Measurements from ENCODE around the gene ANP32A. TPM values are rescaled to one million over a fixed set of nuclear protein-coding genes. Genes with fewer than 3 reads are reported as not detected.

The ANP32A gene
- polyA plus RNA-seq, 1 donor (not counting 4 experiments of a cell fraction or from before 2014, with no cell fraction given): 93.6 TPM

DNA sequence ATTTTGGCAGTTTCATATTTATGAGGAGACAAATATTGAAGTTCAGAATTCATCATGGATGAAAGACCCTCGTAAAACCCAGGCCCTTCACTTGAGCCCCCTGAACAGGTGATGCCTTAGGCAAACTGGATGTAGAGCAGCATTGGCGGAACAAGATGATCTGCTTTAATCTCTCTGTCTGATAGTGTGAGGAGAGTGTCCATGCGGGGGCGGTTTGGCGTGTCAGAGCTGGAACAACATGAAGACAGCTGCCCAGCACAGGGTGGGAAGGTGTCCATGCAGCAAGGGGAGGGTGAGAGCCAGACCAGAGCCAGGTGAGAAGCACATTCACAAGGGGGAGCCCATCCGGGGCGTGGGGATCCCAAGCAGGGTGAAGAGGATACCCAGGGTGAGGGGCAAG lies 31.8 kb upstream of the ANP32A start:
- Histone ChIP-seq H3K4me1 (ENCODE audit: control insufficient read depth, extremely low read depth, insufficient read depth, low read length) (no peaks in the 10 kb centered on the region), H3K36me3 (ENCODE audit: control insufficient read depth in 2 of 2, extremely low read depth in 1 of 2, insufficient read depth in 2 of 2, low read length in 2 of 2) (no peaks in the 10 kb centered on the region), H2AFZ (ENCODE audit: control insufficient read depth, low read length) (no peak overlapping the region), H3K9me3 (ENCODE audit: control insufficient read depth, low read depth, low read length) (no peaks in the 10 kb centered on the region), H3K9ac (ENCODE audit: control insufficient read depth, extremely low read depth, insufficient read depth, low read length) (no peak overlapping the region), H3K27ac (ENCODE audit: control insufficient read depth, insufficient read depth, low read length) (no peak overlapping the region), H3K79me2 (ENCODE audit: control insufficient read depth, insufficient read depth, low read length) (no peaks in the 10 kb centered on the region), H3K4me2 (ENCODE audit: control insufficient read depth, extremely low read depth, insufficient read depth, low read depth, low read length) (no peak overlapping the region), H3K27me3 (ENCODE audit: control insufficient read depth, extremely low read depth, insufficient read depth, low read length) (peaks cover 21% of the 10 kb centered on the region), H3K9me1 (ENCODE audit: control insufficient read depth, extremely low read depth, insufficient read depth, low read length) (no peaks in the 10 kb centered on the region), H4K20me1 (ENCODE audit: control insufficient read depth, extremely low read depth, insufficient read depth, low read length) (no peaks in the 10 kb centered on the region), H3K4me3 (ENCODE audit: control insufficient read depth in 2 of 3, extremely low read depth in 1 of 3, insufficient read depth in 2 of 3, low read depth in 1 of 3, low read length in 3 of 3) (no peak overlapping the region)
- FAIRE-seq (no peak), DNase-seq (ENCODE audit: low read depth, low spot score) (no peak)
- dilution Hi-C loops (cut with MboI; ENCODE audit: extremely low pct_ligation_motif_present, low sequenced_read_pairs): no loop called here
- TF ChIP-seq EZH2 (IDR thresholded peaks at IDR 0.05; ENCODE audit: low read length): no peak
- TF ChIP-seq, protein P1, sequence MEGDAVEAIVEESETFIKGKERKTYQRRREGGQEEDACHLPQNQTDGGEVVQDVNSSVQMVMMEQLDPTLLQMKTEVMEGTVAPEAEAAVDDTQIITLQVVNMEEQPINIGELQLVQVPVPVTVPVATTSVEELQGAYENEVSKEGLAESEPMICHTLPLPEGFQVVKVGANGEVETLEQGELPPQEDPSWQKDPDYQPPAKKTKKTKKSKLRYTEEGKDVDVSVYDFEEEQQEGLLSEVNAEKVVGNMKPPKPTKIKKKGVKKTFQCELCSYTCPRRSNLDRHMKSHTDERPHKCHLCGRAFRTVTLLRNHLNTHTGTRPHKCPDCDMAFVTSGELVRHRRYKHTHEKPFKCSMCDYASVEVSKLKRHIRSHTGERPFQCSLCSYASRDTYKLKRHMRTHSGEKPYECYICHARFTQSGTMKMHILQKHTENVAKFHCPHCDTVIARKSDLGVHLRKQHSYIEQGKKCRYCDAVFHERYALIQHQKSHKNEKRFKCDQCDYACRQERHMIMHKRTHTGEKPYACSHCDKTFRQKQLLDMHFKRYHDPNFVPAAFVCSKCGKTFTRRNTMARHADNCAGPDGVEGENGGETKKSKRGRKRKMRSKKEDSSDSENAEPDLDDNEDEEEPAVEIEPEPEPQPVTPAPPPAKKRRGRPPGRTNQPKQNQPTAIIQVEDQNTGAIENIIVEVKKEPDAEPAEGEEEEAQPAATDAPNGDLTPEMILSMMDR (optimal IDR thresholded peaks at IDR 0.05 in 1 of 3, IDR thresholded peaks at IDR 0.05 in 1 of 3, conservative IDR thresholded peaks at IDR 0.05 in 1 of 3; ENCODE audit: extremely low read depth in 1 of 3, insufficient read depth in 2 of 3, low read length in 3 of 3): no peak

DNA sequence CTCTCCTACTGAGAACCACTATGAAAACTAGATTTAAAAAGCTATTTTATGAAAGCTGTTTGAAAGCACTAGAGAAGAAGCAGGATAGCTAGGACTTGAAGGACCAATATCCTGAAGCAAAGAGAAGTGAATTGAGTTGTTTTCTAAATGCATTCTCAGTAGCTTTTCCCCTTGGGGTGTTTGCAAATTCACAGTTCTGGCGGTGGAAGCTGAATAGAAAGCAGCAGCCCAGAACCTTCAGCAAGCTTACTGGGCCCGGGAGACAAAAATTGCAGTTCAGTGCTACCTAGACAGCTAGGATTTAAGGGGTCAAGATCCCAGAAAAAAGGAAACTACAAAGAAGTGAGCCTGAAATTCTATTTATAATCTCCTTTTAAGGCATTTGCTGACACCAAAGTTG lies 31.3 kb upstream of the ANP32A start:
- no peak for FAIRE-seq
- H3K9me3 ChIP-seq (ENCODE audit: control insufficient read depth, low read depth, low read length): no peaks in the 10 kb centered on the region
- dilution Hi-C loops (cut with MboI; ENCODE audit: extremely low pct_ligation_motif_present, low sequenced_read_pairs): no loop called here

More for the DNA sequence above, 31.3 kb upstream of the ANP32A start:
- H3K4me1 ChIP-seq (ENCODE audit: control insufficient read depth, extremely low read depth, insufficient read depth, low read length): no peaks in the 10 kb centered on the region
- TF ChIP-seq, protein P1 (optimal IDR thresholded peaks at IDR 0.05 in 1 of 3, IDR thresholded peaks at IDR 0.05 in 1 of 3, conservative IDR thresholded peaks at IDR 0.05 in 1 of 3; ENCODE audit: extremely low read depth in 1 of 3, insufficient read depth in 2 of 3, low read length in 3 of 3): no peak
- no peak overlapping the region for H3K27ac ChIP-seq (ENCODE audit: control insufficient read depth, insufficient read depth, low read length)
- no peak overlapping the region for H3K4me2 ChIP-seq (ENCODE audit: control insufficient read depth, extremely low read depth, insufficient read depth, low read depth, low read length)
- no peak for DNase-seq (ENCODE audit: low read depth, low spot score)
- no peak overlapping the region for H2AFZ ChIP-seq (ENCODE audit: control insufficient read depth, low read length)
- H3K27me3 ChIP-seq (ENCODE audit: control insufficient read depth, extremely low read depth, insufficient read depth, low read length): peaks cover 21% of the 10 kb centered on the region
- H3K36me3 ChIP-seq (ENCODE audit: control insufficient read depth in 2 of 2, extremely low read depth in 1 of 2, insufficient read depth in 2 of 2, low read length in 2 of 2): no peaks in the 10 kb centered on the region
- H3K4me3 ChIP-seq (ENCODE audit: control insufficient read depth in 2 of 3, extremely low read depth in 1 of 3, insufficient read depth in 2 of 3, low read depth in 1 of 3, low read length in 3 of 3): no peak overlapping the region
- no peaks in the 10 kb centered on the region for H3K9me1 ChIP-seq (ENCODE audit: control insufficient read depth, extremely low read depth, insufficient read depth, low read length)
- H3K9ac ChIP-seq (ENCODE audit: control insufficient read depth, extremely low read depth, insufficient read depth, low read length): no peak overlapping the region
- no peaks in the 10 kb centered on the region for H3K79me2 ChIP-seq (ENCODE audit: control insufficient read depth, insufficient read depth, low read length)
- H4K20me1 ChIP-seq (ENCODE audit: control insufficient read depth, extremely low read depth, insufficient read depth, low read length): no peaks in the 10 kb centered on the region
